Measurements from ENCODE around the gene CDK6.

CDK6 gene

DNA sequence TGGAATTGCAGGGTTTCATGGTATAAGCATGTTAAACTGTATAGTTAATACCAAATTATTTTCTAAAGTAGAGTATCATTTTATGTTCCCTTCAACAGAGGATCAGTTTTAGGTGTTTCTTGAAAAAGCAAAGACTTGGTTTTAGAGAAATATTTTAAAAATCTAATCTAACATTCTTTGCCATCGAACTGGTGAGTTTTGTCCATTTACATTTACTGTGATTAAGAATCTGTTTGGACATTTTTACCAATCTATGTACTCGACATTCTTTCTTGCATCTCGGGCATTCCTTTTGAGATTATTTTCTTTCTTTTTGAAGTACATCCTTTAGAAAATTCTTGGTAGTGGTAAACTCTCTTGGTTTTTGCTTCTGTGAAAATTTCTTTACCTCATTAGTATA, 131.5 kb downstream of the CDK6 start:
- no peak for DNase-seq

DNA sequence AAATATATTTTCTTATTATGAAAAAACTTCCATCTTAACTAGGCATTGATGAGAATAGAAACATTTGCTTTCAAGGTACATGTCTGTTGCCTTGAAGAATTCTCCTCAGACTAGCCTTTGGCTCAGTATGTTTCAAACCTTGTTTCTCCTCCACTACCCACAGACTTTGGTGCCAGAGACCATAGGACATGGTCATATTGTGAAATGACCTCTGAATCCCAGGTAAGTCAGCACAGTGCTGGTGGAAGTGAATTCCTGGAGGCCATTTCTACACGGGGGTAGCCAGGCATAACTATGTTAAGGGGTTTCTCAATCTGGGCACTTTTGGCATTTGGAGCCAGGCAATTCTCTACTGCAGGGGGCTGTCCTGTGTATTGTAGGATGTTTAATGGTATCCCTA, 133.8 kb downstream of the CDK6 start:
- no peak for DNase-seq

GRCh38 chr7:92699966-92700514, 136.3 kb downstream of the CDK6 start:
- DNase-seq: no peak

DNA sequence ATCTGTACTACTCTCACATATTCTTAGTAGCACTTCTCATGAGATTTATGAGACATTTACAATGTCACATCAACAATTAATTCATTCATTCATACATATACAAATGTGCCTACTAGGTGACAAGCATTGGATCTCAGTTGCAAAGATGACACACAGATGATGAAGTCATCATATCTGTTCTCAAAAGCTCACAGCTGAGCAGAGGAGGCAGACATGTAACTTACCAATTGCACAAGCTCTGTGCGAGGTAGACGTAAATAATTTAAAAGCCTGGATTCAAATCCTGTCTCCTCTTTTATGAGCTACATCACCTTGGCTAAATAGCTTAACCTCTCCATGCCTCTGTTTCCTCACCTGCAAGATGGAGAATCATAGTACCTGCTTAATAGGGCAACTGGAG, 136.8 kb downstream of the CDK6 start:
- DNase-seq: no peak

DNA sequence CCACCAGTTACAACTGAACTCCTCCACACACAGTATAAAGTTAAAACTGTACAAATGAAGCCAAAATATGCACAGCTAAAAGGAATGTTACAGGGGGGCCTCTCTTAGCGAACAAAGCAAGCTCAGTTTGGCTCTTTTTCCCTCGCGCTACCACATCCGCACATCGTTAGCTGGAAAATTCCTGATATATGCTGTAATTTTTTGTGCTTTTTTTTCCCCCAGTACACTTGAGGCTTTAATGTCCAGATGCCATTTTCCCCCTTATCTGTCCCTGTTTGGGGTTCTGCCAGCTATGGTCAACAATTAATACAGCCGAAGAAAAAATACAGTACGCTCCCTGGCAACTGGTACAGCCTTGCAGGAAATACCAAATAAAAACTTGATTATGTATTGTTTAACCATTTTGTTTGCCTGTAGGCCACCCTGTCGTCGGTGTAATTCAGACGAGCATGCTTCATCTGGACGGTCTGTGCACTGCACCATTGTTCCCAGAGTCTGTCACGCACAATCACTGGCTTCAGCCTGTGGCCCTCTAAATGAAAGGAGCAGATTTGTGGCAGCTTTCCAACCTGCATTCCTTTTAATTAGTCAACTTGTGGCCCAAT, 138.0 kb downstream of the CDK6 start:
- DNase-seq: peak; percentile 43

DNA sequence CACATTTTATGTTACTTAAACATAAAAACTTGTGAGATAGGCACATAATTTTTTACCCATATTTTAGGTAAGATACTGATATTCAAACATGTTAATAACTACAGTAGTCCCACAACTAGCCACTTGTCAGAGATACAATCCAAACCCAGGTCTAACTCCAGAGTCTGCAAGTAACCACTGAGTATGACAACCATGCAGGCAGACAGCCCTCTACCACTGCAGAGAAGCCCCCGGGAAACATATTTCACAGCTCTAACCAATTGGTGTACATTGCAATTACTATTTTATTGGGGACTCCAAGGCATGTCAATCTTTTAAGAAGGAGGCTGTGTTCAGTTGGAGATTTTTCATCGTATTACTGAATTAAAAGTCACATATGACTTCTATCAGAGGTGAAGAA, 139.0 kb downstream of the CDK6 start:
- no peak for DNase-seq

DNA sequence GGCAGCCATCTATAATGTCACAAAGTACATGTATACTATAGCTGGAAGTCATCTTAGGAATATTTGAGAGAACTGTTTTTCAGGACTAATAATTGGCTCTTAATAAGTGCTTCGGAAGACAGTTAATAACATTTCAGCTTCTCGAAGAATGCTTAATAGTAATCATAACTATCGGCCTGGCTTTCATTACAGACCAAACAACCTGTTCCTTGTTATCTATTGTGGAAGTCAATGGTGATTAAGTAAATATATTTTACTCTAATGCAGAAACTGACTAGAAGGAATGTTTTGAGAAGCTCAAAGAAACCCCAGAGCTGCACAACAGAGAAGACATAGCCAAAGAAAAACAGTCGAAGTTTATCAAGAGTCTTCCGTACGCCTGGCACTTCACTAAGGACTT, 139.4 kb downstream of the CDK6 start:
- DNase-seq: no peak

- no peak for DNase-seq
Measured at GRCh38 chr7:92696584-92696983, 139.8 kb downstream of the CDK6 start.

- DNase-seq: no peak
Measured at GRCh38 chr7:92695308-92696261, 140.8 kb downstream of the CDK6 start.

DNA sequence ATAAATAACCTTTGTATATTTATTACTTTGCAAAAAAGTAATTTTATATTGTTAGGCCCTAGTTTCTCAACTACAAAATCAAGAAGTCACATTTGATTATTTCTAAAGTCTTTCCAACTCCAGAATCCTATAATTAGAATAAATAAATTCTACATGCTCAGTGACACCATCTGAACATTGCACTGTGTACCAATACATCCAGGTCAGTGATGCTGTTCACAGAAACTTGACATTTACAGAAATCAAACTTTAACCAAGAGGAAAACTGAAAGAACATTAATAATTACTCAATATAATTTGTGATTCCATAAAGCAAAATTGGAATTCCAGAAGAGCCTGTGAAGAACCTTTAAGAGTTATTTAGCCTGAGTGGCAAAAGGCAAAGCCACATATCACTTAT, 142.2 kb downstream of the CDK6 start:
- DNase-seq: no peak

- no peak for DNase-seq
Measured at GRCh38 chr7:92693519-92693918, 142.9 kb downstream of the CDK6 start.

- DNase-seq: peak; percentile 33
Measured at GRCh38 chr7:92691578-92691977, 144.8 kb downstream of the CDK6 start.

DNA sequence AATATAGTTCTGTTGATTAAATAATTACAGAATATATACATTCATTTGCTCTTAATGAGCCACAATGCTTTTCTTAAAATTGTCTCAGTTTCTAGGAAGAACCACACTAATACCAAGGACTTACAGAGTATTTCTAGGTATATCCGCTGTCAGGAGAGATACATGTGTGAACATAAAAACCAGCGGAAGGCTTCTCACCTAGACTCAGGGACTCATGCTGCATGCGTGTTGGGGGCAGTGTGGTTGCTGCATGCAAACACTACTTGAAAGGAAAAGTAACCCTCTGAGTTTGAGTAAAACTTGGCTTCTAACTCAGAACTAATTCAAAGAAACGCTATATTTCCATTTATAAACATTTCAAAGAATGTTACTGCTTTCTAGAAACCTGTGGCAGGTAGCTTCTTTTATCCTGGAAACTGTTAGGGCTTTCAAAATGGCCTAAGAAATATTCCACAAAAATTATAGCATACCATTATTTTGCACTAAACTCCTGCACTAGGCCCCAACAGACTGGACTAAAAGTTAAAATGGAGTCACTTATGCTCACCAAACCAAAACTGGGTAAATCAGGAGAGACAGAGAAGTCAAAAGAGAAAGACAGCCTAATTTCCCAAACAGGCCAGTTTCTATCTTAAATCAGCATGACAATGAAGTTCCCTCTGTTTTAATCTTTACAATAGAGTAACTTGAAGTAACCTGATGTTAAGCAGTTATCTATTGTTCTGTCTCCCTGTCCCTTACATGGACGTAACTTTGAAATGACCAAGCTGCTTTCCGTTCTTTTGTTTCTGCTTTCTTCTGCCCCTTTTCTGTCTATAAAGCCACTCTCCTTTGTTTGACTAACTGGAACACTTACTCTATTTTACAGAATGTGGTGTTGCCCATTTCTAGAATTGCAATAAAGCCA, 151.0 kb downstream of the CDK6 start:
- no peak for DNase-seq

- DNase-seq: no peak
Measured at GRCh38 chr7:92684274-92684673, 152.1 kb downstream of the CDK6 start.

DNA sequence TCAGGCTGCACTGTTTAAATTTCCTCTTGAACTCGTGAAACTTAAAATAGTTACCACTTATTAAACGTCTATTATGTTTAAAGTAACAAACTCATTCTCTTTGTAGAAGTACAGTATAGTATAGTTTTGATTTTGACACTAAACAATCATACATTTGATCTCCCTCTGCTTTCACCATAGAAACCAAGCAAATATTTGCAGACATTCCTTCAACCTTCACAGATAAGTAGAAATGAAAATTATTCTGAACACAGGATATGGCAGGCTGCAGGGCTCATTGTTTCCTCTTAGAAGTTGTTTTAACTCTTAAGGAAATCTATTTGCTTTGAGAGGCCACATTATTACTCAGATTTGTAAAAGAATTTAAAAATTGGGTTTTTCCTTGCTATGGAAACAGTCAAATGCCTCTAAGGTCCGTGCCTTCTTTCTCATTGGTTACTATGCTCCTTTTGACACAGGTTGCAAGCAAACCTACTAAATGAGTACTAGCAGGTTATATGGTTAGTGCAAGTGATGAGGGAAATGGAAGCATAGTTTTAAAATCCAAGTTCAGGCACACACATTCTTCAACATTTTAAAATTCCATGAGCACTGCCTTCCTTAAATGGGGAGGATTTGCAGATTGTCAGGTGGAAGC, 153.4 kb downstream of the CDK6 start:
- DNase-seq: no peak

DNA sequence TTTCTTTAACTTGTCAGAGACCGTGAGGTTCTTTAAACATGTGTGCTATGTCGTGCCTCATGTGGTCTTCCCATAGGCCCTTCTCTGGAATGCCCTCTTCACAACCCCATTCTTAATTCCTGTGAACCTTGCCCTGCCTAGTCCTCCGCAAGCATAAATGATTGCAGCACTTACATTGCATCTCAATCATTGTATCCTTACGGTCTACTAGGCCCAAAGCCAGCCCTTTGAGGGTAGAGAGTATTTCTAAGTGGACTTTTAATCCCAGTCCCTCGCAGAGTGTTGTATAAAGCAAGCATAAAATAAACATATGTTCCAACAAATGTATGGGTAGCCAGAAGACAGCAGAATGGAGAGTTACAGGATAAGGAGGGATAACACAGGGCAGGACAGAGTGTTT, 154.0 kb downstream of the CDK6 start:
- DNase-seq: no peak

GRCh38 chr7:92681633-92682032, 154.7 kb downstream of the CDK6 start:
- DNase-seq: no peak

DNA sequence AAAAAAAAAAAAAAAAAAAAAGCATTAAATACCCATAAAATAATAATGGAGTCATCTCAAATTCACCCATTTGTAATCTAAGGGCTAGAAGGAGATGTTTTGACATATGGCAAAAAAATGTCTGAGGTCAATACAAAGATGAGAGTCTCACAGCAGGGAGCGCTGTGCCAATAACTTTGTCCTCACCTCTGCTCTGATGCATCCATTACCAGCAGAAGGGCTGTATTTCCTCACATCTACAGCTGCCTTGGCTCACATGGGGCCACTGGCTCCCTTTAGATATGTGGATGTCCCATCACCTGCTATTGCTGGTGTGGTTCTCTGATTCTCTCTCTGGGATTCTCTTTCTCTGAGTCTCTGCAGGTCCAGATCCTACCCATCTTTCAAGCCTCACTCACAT, 155.9 kb downstream of the CDK6 start:
- DNase-seq: no peak

- DNase-seq: peak; percentile 14
Measured at GRCh38 chr7:92678291-92678920, 158.0 kb downstream of the CDK6 start.

DNA sequence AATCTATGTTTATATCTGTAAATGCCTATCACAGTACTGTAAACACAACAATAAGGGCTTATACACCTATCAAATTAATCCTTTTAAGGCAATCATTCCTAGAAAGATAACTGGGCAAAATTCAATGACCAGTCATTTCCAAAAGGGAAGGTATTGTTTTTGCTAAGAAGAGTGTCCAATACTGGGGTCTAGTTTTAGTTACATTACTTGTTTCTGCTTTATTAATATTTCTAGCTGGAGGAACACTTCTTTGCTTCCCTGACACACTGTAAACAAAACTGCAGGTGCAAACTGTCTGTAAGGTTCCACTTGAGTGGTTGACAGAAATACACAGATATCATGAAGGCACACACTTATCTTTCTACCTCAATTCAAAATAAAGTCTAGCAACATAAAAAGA, 162.0 kb downstream of the CDK6 start:
- DNase-seq: peak; percentile 71

GRCh38 chr7:92671505-92672169, 164.7 kb downstream of the CDK6 start:
- DNase-seq: no peak
